NT2/D1 (cell line): ENCODE results near the gene ATF7.
"Not testable (repeated sequence)": the region's sequence is repeated elsewhere in the genome, so short reads cannot be mapped to it uniquely, and the experiment has no call there.

Source experiments
- DNase-seq: peaks from one replicate; pipeline ENCODE4 v3.0.0-alpha.2; 2011; ENCODE audit warnings: low read depth, low spot score
- H3K27me3 ChIP-seq: 2 replicates; pipeline ENCODE4 v1.6.0; 2011; ENCODE audit warnings: mild to moderate bottlenecking; ENCODE audit not compliant: insufficient read length, insufficient read depth
- H3K36me3 ChIP-seq: 2 replicates; pipeline ENCODE4 v1.6.1; 2011; ENCODE audit warnings: mild to moderate bottlenecking, low read length, mixed read lengths; ENCODE audit not compliant: insufficient read depth, insufficient read length
- H3K4me1 ChIP-seq: 2 replicates; pipeline ENCODE4 v1.5.1; 2011; ENCODE audit not compliant: insufficient read depth, insufficient read length
- H3K4me3 ChIP-seq: 2 replicates; pipeline ENCODE4 v1.5.1; 2011; ENCODE audit warnings: low read depth; ENCODE audit not compliant: insufficient read length
- H3K9ac ChIP-seq: 2 replicates; pipeline ENCODE4 v1.6.0; 2011; ENCODE audit warnings: low read depth; ENCODE audit not compliant: insufficient read length
- H3K9me3 ChIP-seq: 2 replicates; pipeline ENCODE4 v1.5.1; 2011; ENCODE audit warnings: mild to moderate bottlenecking, low read length; ENCODE audit not compliant: insufficient read depth
- SUZ12 ChIP-seq: IDR thresholded peaks from 2 replicates; pipeline ENCODE4 v1.6.1; 2011; ENCODE audit not compliant: insufficient read length, insufficient read depth; ENCODE audit errors: extremely low read depth
- YY1 ChIP-seq: IDR thresholded peaks from 2 replicates; pipeline ENCODE4 v1.6.1; 2011; ENCODE audit not compliant: insufficient read length, insufficient read depth
- ZNF274 ChIP-seq: IDR thresholded peaks from 2 replicates; pipeline ENCODE4 v1.6.1; 2011; ENCODE audit warnings: mild to moderate bottlenecking, low read depth, low read length

Gene ATF7

GRCh38 chr12:53550595-53550994 is 75.6 kb downstream of the ATF7 start:
- Histone ChIP-seq H3K4me1 (no peaks in the 10 kb centered on the region), H3K4me3 (no peak overlapping the region), H3K9me3 (no peaks in the 10 kb centered on the region), H3K9ac (no peak overlapping the region), H3K36me3 (peaks cover 36% of the 10 kb centered on the region), H3K27me3 (no peaks in the 10 kb centered on the region)
- no peak for DNase-seq
- TF ChIP-seq SUZ12 (no peak), ZNF274 (no peak), YY1 (no peak)

DNA sequence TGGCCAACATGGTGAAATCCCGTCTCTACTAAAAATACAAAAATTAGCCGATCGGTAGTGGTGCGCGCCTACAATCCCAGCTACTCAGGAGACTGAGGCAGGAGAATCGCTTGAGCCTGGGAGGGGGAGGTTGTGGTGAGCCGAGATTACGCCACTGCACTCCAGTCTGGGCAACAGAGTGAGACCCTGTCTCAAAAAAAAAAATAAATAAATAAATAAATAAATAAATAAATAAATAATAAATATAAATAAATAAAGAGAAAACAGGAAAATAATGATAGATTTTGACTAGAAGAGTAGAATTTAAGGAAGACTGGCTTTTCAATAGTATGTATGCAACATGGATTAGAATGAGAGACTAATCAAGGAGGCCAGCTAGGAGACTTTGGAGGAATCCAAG is 76.1 kb downstream of the ATF7 start:
- H3K4me3 ChIP-seq, H3K9ac ChIP-seq, H3K9me3 ChIP-seq, DNase-seq, H3K4me1 ChIP-seq, H3K27me3 ChIP-seq: not testable (repeated sequence)
- peaks cover 36% of the 10 kb centered on the region for H3K36me3 ChIP-seq

GRCh38 chr12:53548354-53548753 is 77.8 kb downstream of the ATF7 start:
- H3K4me1 ChIP-seq, H3K4me3 ChIP-seq, H3K27me3 ChIP-seq: not testable (repeated sequence)

DNA sequence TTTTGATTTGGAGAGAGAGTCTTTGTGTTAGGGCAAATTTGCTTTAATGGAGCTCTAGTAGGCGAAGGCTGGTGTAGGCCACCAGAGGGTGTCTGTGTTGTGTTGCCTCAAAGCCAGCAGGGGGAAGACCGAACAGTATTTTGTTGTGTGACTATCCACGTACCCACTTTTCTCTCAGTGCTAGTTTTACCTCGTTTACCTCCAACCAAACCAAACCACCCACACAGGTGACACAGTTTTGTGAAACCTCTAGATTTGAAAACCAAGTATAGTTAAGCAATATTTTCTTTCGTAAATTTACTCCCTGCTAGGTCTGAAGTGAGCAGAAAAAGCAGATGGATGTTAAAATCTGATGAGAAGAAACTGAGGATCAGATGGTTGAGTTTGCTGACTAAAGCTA is 82.6 kb downstream of the ATF7 start:
- TF ChIP-seq YY1 (no peak), SUZ12 (no peak), ZNF274 (no peak)
- Histone ChIP-seq H3K4me3 (no peak overlapping the region), H3K9ac (peak overlapping the region; percentile 58), H3K27me3 (no peaks in the 10 kb centered on the region), H3K9me3 (no peaks in the 10 kb centered on the region), H3K4me1 (peaks cover 3% of the 10 kb centered on the region), H3K36me3 (peaks cover 39% of the 10 kb centered on the region)
- DNase-seq: peak; percentile 39

More at GRCh38 chr12:53548354-53548753, 77.8 kb downstream of the ATF7 start:
- H3K36me3 ChIP-seq: peaks cover 36% of the 10 kb centered on the region
- H3K9me3 ChIP-seq, H3K9ac ChIP-seq, DNase-seq: not testable (repeated sequence)

GRCh38 chr12:53539526-53539925 is 86.7 kb downstream of the ATF7 start:
- H3K4me1 ChIP-seq: peaks cover 3% of the 10 kb centered on the region
- H3K4me3 ChIP-seq: no peak overlapping the region
- H3K36me3 ChIP-seq: peaks cover 54% of the 10 kb centered on the region
- no peak overlapping the region for H3K9ac ChIP-seq
- H3K27me3 ChIP-seq: no peaks in the 10 kb centered on the region
- H3K9me3 ChIP-seq: no peaks in the 10 kb centered on the region
- TF ChIP-seq ZNF274 (no peak), YY1 (no peak), SUZ12 (no peak)
- no peak for DNase-seq

DNA sequence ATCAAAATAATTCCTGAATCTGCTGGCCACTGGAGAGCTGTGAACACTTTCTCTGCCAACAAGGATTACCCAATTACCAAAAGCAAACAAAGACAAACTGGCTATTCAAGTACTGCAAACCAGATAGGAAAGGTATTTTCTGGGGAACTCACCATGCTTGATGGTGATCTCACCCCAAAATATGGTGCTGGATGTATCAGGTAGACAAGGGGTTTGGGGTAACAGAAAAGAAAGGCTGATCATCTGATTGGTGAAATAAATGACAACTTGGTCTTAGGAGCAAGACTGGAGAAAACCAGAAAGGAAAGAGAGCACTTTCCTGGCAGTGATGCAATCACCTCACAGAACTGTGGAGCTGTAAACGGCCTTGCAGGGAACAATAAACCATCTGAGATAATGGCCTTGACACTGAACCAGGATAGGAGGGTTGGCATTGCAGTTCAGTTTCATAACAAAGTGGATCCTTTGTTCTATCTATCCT is 87.9 kb downstream of the ATF7 start:
- no peaks in the 10 kb centered on the region for H3K4me1 ChIP-seq
- no peaks in the 10 kb centered on the region for H3K9me3 ChIP-seq
- TF ChIP-seq SUZ12 (no peak), ZNF274 (no peak), YY1 (no peak)
- H3K27me3 ChIP-seq: no peaks in the 10 kb centered on the region
- no peak overlapping the region for H3K4me3 ChIP-seq
- DNase-seq: no peak
- peaks cover 64% of the 10 kb centered on the region for H3K36me3 ChIP-seq
- no peak overlapping the region for H3K9ac ChIP-seq

DNA sequence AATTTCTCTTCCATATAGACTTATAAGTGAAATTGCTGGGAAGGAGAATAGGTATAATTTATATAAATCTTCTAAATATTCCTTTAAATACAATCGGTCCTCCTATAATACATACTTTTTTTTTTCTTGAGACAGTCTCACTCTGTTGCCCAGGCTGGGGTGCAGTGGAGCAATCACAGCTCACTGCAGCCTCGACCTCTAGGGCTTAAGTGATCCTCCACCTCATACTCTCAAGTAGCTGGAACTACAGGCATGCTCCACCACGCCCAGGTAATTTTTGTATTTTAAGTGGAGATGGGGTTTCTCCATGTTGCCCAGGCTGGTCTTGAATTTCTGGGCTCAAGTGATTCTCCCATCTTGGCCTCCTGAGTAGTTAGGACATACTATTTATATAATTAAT is 89.2 kb downstream of the ATF7 start:
- H3K9me3 ChIP-seq: no peaks in the 10 kb centered on the region
- H3K4me3 ChIP-seq: no peak overlapping the region
- H3K4me1 ChIP-seq: no peaks in the 10 kb centered on the region
- no peaks in the 10 kb centered on the region for H3K27me3 ChIP-seq
- no peak for TF ChIP-seq ZNF274
- TF ChIP-seq SUZ12: no peak
- no peak for TF ChIP-seq YY1
- no peak overlapping the region for H3K9ac ChIP-seq
- H3K36me3 ChIP-seq: peaks cover 67% of the 10 kb centered on the region
- no peak for DNase-seq

DNA sequence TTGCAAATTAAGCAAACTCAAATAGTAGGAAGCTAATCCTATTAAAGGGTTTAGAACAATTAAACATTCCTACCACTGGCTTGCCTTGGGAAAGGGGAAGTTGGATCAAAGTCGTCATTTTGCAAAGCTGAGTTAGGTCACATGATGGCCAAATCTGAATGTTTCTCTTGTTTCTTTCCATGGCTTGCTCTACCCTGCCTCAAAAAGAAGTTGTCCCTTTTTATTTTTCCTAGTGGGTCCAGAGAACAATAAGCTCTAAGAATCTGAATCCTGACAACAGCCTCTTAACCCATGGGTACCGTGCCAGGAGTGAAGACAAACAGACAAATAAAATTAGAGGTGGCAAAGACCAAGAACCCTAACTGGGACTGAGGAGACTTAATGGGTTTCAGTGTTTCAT is 92.7 kb downstream of the ATF7 start:
- no peaks in the 10 kb centered on the region for H3K4me1 ChIP-seq
- peaks cover 70% of the 10 kb centered on the region for H3K36me3 ChIP-seq
- H3K9me3 ChIP-seq: no peaks in the 10 kb centered on the region
- TF ChIP-seq SUZ12 (no peak), ZNF274 (no peak), YY1 (no peak)
- H3K27me3 ChIP-seq: no peaks in the 10 kb centered on the region
- H3K9ac ChIP-seq: no peak overlapping the region
- no peak for DNase-seq
- no peak overlapping the region for H3K4me3 ChIP-seq
